Ramos (cell line): ENCODE results near the gene SRGAP2C.
"Not testable (repeated sequence)": the region's sequence is repeated elsewhere in the genome, so short reads cannot be mapped to it uniquely, and the experiment has no call there.

Source experiments
- in situ Hi-C: fragments of 300-500 bp; cut with MboI; formaldehyde crosslinking; loops from one replicate; pipeline ENCODE4 v1.14.3; 2022; ENCODE audit warnings: low sequenced_read_pairs; ENCODE audit not compliant: unreplicated experiment

SRGAP2C gene

DNA sequence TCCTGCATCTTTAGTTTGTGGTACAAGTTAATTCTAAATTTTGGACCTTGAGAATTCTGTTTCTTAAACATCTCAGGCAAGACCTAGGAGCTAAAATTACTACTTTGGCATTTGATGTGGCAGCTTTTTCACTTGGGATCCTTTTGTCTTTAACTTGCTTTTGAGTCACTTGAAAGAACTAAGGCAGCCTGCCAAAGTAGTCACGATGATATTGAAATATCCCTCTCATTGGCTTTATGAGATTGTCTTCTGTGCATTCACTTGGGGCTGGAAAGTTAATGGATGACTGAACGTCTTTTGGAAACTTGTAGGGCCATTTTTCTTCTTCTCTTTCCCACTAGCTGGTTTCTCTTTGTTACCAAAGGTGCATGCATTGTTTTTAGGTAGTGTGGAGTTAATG is 90.7 kb downstream of the SRGAP2C start:
- in situ Hi-C loops: not testable (repeated sequence)

DNA sequence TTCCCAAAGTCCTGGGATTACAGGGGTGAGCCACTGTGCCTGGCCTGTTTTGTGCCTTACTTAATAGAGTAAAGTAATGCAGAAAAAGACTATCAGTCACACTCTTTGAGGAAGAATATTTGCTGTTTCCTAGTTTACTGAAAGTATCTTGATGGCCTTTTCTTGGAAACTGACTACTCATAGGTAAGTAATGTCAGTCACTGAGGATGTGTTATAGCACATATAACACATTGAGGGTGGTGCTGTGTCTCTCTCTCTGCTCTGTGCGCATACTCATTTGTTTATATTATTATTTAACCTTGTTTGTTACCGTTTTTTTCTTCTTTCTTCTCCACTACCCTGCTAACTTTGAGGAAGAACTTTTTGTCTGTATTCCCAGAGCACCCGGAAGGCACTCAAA is 93.4 kb downstream of the SRGAP2C start:
- in situ Hi-C loops: not testable (repeated sequence)

DNA sequence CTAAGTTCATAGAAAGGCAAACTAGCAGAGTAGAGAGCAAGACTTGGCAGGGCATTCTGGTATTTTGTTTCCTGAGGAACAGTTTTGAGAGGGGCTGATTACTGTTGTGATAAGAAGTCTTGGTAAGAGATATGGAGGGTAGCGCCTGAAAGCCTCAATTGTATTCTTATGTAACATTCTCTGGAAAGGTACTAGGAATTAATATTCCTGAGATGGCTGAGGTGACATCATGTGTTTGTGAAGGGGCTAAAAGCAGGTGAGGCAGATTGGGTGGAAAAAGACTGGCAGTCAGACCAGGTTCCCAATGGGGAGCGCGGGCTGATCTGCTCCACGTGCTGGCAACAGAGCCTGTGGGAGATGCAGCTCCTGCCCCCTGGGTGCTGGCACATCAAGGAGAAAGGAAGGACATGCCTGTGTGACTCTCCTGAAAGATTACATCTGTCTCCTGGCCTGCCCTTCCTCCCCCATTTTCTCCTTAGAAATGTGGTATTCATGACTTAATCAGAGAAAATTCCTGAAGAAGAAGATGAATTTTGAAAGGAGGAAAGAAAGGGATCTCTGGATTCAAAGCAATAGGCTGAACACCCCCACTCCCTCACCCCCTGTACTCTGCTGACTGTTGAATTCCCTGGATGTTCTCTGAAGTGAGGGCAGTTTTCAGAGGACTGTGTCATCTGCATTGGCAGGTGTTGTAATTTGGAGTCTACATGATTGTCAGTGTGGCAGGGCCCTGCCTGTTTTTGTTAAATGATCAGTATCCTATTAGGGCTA is 94.2 kb downstream of the SRGAP2C start:
- in situ Hi-C loops: not testable (repeated sequence)

DNA sequence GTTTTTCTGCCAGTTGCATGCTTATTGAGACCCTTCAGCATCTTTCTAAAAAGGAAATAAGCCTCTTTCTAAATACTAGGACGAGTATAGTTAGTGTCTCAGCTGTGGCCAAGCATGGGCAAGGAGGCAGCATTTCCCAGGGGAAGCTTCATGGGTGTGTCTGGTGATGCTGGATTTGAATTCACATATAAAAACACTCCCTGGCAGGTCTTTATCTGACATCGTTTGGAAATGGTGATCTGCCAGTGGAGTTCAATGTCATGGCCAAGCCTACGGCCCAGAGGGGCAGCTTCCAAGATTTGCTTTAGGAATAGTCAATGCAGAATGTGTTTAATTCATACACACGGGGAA is 94.7 kb downstream of the SRGAP2C start:
- in situ Hi-C loops: not testable (repeated sequence)

DNA sequence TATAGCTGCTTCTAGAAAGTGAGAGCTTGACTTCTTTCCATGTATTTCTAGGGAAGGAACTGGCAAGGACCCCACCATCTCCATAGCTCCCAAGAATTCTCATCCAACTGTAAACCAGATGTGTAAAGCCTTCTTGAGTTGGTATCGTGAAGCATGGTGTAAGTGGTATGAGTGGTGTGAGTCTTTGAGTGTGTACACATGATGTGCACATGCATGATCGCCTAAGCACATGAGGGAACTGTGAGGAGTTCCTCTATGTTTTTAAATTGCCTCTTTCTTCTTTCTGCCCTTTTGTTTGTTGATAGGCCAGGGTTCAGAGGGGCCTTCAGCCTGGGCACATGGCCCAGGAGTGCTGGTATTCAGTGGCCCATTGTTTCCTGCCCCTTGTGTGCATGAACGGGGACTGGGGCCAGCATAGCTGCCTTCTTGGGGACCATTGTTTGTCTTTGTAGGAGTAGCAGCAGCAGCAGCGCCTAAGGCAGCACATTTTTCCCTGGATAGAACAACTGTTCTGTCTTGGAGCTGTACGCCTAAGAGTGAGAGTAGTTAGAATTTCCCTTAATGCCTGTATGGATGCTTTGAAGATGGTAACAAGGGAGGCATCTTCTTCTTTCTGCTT is 96.0 kb downstream of the SRGAP2C start:
- in situ Hi-C loops: not testable (repeated sequence)

DNA sequence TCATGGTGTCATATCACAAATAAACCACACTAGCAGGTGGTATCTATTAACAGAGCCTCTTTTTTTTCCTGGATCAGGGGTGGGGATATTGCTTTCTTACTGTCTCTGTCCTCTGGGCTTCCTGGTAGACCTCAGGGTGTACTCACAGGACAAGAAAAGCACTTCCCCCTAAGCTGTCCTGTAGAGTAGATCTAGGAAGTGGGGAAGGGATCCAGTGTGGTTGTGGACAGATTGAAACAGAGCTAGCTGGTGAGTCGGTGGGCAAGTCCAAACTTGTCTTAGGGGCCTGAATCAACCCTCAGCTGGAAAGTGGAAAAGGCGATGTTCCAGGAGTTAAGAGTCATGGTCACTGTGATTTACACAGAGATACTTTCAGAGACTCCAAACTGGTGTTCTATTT is 96.7 kb downstream of the SRGAP2C start:
- in situ Hi-C loops: not testable (repeated sequence)

DNA sequence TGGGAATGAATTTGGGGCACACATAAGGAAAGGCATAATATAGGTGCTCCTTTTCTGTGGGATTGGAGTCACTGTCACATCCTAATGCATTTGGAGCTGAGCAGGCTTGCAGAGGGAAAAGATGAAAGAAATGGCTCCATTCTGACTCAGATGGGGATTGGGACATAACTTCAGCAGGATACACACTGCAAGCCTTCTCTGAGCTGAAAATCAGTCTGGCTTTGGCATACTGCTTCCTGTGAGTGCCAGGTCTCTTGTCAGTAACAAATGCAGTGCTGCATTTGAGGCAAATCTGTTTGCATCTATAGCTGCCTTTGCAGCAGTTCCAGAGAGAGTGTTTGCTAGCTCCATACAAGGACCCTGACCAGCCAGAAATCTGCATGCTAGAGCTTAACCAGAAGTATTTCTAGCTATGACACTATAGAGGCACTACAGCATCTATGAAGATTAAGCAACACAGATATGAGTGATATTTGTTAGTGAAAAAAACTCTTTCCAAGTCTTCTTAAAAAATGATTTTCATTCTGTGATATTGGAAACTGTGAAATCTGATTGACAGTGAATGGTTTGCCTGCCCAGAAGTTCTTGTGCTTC is 98.9 kb downstream of the SRGAP2C start:
- in situ Hi-C loops: not testable (repeated sequence)

DNA sequence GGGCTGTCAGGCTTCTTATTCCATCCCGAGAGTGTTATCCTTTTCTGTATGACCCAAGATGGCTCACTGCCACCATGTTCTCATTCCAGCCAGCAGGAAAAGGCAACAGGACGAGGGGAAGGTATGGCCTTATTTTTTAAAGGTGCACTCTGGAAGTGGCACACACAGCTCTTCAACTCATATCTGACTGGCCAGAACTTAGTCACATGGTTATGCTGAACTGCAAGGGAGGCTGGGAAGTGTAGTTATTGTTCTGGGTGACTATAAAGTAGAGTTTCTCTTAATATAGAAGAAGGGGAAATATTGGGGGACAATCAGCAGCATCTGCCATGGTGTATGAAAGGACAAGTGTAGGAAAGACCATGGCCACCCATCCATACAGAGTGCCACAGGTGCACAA is 107.8 kb downstream of the SRGAP2C start:
- in situ Hi-C loops: not testable (repeated sequence)

DNA sequence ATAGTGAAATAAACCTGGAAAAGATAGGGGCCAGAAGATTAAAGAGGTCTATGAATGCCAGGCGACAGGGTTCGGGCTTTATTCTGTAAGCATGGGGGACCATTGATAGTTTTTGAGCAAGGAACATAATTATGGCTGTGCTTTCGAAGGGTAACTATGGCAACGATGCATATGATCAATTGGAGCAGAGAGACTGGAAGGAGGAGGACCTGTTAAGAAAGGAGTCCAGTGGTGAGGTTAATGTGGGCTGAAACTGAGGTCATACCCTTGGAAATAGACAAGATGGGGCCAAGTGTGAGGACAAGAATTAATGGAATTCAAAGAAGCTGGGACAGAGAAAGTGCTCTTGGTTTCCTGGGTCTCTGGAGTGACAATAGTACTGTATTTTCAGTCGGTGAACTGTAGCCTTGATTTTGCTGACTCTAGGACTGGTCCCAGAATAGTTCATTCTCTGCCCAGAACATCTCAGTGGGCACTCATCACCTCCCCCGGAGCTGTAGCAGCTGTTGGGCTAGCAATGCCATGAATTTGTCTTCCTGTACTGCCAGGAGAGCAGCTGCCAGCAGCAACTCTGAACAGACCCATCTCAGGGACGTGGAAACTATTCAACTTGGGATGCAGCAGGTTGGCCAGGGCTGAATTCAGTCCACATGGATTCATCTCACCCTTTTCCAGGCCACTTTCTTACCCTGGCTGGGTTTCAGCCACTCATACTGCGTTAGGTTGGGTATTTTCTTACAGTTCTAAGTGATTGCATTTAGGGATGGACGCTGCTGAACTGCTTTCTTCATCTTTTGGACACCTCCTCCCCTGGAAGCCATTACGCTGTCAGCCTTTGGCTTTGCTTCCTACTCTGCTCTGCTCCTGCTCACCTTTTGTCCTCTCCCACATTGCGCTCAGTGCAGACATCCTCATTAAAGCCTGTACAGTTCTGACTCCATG is 108.8 kb downstream of the SRGAP2C start:
- in situ Hi-C loops: not testable (repeated sequence)

DNA sequence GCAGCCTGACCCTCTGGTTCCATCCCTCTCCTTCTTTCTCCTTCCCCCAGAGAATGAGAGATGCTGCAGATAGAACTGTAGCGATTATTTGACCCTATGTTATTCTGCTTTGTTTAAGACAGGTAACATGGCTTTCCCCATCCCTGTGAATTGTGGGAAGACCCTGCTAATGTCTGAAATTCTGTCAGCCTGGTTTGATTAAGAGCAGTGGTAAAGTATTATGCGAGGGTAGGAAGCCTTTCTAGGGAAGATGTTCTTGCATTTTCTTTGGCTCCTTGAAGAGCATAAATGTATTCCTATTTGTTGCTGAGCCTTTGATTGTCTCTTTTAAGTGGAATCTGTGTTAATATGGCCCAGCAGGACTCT is 109.4 kb downstream of the SRGAP2C start:
- in situ Hi-C loops: not testable (repeated sequence)

DNA sequence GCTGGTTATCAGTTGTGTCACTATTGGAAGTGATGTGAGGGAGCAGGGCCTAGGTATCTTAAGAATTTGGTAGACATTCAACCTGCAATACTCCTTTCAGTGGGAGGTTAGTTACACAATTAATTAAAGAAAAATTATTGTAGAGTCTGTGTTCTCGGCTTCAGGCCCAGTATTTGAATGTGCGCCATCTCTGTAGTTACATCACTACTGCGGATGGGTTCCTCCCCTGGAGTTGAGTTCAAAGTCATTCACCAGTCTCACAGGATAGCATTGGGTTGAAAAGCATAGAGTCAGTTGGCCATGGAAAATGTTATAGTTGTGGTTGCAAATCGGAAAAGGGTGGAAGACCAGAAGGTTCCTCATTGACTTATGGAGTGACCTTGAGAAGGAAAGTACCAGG is 111.8 kb downstream of the SRGAP2C start:
- in situ Hi-C loops: not testable (repeated sequence)

DNA sequence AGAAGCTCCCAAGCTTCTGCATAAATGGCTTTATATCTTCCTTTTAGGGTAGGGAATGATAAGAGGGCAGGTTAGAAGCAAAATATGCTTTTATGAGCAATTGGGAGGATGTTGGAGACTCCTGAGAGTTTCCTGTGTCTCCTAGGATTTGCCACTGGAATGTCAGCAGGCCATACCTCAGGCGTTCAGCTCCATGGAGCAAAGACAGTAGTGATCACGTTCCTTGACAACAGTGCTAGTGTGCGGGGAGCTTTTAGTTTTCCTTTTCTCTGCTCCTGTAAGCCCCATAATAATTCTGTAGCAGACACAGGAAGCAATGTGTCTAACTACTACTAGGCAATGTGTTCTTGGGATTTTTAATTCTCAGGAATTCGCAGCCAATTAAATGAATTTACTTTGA is 113.8 kb downstream of the SRGAP2C start:
- in situ Hi-C loops: not testable (repeated sequence)

DNA sequence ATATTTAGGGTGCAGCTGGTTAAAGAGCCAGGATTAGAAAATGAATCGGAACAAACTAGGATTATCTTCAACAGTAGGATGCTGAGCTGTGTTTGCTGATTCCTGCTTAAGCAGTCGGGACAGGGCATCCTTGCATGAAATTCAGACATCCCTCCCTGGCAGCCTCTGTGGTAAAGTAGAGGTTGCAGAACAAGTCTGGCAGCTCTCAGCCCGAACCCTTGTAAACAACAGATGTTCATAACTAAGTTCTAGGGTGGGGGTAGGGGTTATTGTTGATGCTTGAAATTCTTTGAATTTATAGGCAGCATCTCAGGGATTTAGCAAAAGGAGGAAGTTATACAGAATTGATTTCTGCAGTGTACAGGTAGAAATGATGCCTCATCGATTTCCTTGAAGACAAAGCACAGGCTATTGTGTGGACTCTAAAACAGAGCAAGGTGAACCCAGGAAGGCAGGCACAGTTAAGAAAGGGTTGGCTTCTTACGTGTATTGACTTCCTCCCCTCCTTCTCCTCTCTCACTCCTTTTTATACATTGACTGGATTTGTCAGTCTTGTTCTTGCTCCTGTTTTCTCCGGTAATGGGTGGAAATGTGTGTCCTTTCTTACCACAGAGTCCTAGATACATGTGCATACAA is 114.9 kb downstream of the SRGAP2C start:
- in situ Hi-C loops: not testable (repeated sequence)

DNA sequence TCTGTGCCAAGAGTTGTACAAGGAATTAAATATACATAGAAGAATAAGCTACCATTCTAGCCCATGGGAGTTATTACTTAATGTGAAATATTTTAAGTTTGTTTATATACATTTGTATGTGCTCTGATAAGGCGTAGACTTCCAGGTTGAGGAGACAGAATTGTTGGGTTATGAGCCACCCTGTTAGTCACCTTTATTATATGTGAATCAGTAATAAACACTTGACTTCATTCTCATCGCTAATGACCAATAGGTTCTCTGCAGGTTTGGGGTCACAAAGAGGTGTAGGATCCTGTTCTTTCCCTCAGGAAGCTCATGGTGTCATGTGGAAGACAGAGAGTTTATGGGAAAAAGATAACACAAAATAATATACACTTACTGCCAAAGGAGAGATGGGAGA is 117.1 kb downstream of the SRGAP2C start:
- in situ Hi-C loops: not testable (repeated sequence)

DNA sequence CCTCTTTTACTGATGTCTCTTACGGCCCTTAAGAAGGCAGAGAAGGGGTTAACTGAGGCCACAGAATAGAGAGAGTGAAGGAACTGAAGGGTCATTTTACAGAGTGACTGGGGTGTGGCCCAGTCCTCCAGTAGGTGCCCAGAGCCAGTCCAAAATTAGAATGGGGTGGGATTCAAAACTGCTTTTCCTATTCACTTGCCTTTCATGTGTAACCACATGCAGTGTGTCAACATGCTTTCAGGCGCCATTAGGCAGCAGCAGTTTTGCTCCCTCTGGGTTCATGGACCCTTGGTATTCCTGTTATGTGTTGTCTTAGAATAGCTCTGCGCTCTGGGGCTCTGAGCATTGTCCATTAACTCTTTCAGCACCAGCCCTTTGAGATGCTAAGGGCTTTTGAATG is 123.0 kb downstream of the SRGAP2C start:
- in situ Hi-C loops: not testable (repeated sequence)

DNA sequence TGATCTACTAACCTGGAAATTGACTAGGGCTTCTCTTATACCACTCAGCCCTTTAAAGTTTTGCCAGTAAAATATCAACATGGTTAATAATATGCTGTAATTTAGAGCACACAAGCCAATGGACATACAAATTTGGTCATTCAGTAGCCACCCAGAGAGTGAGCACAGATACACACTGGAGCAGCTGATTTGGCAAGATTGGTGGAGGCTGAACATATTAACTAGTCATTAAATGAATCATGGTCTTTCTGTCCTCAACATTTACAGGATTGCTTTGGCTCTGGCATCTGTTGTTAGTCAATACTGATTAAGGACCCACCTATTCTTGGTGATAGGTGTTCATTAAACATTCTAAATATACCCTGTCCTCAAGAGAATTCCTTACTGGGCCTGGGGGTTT is 130.7 kb downstream of the SRGAP2C start:
- in situ Hi-C loops: not testable (repeated sequence)

DNA sequence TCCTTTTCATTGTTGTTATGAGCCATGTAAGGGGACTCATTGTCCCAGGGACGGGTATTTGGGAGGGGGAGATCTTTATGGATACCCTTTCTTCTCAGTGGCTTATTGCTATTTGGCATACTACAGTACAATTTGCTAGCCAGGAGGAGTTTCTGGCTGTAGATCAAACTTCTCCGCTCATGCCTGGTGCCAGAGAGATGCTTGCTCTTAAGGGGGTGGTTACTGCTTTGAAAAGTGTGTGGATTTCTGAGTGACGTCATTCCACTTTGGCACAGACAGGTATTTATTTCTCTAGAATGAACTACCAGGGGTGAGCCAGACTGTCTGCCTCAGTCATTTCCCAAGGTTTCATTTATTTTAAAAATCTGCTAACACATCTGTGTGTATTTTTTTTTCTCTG is 131.3 kb downstream of the SRGAP2C start:
- in situ Hi-C loops: not testable (repeated sequence)

DNA sequence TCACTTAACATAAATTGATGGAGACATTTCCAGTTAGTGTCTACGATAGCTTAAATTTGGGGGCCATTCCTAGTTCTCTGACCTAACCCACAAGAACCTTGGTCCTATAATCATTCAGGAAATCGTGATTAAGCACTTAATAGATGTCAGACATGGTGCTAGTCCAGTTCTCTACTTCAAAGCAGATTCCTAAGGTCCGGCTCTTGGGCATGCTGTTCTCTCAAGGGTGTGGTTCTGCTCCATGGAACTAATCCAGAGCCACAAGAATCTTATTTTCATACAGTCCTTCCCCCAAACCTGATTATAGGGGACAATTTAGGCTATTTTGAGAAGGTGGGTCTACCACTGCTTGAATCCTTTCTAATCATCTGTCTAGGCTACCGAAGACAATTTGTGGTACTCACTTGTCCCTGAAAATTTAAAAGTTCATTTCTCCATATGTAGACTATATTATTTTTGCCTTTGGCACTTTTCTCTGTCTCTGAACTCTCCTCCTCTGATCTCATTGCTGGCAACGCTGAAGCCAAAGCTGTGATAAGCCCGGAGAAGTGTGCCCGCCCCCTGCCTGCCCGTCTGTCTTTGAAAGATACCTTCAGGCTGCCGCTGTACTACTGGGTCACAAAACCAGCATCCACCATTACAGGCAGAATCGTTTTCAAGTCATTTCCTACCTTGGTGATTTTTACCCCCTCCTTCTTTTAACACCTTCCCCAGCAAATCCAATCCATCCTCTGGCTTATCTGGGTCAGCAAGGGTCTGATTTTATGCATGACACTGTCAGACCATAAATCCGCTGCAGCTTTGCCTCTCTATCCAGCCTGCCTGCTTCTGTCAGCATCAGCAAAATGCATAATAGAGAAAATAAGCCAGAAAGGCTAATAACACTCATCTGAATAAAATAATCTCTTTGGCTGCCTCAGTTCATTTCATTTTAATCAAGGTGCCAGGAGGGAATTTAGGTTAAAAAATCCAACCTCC is 133.0 kb downstream of the SRGAP2C start:
- in situ Hi-C loops: not testable (repeated sequence)

DNA sequence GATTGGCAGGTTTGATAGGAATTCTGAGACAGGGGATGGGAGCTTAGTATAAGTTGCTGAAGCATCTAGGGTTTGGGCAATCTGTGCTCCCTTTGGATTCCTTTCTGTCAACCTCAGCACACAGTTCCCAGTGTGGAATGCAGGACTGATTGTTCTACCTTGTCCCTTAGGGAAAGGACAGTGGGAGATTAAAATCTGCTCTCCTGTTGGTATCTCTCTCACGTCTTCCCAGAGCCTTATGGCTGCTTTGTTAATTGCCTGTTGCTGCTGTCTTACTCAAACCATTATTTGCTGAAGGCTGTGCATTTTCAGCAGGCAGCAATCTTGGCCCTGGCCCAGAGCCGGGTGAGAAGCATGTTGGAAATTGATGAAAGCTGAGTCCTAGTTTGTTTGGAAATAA is 133.9 kb downstream of the SRGAP2C start:
- in situ Hi-C loops: not testable (repeated sequence)
